ENCODE data around the gene TSPAN11.
"Not testable (repeated sequence)": the region's sequence is repeated elsewhere in the genome, so short reads cannot be mapped to it uniquely, and the experiment has no call there.

DNA sequence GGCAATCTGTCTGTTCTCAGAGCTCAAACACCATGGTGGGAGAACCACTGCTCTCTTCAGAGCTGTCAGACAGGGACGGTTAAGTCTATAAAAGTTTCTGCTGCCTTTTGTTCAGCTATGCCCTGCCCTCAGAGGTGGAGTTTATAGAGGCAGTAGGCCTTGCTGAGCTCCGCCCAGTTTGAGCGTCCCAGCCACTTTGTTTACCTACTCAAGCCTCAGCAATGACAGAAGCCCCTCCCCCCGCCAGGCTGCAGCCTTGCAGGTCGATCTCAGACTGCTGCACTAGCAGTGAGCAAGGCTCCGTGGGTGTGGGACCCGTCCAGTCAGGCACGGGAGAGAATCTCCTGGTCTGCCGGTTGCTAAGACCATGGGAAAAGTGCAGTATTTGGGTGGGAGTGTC, 32.0 kb upstream of the TSPAN11 start:
- TF ChIP-seq, protein P1, sequence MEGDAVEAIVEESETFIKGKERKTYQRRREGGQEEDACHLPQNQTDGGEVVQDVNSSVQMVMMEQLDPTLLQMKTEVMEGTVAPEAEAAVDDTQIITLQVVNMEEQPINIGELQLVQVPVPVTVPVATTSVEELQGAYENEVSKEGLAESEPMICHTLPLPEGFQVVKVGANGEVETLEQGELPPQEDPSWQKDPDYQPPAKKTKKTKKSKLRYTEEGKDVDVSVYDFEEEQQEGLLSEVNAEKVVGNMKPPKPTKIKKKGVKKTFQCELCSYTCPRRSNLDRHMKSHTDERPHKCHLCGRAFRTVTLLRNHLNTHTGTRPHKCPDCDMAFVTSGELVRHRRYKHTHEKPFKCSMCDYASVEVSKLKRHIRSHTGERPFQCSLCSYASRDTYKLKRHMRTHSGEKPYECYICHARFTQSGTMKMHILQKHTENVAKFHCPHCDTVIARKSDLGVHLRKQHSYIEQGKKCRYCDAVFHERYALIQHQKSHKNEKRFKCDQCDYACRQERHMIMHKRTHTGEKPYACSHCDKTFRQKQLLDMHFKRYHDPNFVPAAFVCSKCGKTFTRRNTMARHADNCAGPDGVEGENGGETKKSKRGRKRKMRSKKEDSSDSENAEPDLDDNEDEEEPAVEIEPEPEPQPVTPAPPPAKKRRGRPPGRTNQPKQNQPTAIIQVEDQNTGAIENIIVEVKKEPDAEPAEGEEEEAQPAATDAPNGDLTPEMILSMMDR (IDR thresholded peaks at IDR 0.05): not testable (repeated sequence)
- TF ChIP-seq POLR2AphosphoS5 (IDR thresholded peaks at IDR 0.05; ENCODE audit: low read depth, low read length): not testable (repeated sequence)
